ENCODE results near the gene SCAMP4. TPM values are rescaled to one million over a fixed set of nuclear protein-coding genes. Genes with fewer than 3 reads are reported as not detected.
A peak's percentile ranks its signal among the peaks of the same experiment; 100 is the strongest.

Gene SCAMP4
- total RNA-seq, 1 donor from 2014 or later, result 75.8 TPM

DNA sequence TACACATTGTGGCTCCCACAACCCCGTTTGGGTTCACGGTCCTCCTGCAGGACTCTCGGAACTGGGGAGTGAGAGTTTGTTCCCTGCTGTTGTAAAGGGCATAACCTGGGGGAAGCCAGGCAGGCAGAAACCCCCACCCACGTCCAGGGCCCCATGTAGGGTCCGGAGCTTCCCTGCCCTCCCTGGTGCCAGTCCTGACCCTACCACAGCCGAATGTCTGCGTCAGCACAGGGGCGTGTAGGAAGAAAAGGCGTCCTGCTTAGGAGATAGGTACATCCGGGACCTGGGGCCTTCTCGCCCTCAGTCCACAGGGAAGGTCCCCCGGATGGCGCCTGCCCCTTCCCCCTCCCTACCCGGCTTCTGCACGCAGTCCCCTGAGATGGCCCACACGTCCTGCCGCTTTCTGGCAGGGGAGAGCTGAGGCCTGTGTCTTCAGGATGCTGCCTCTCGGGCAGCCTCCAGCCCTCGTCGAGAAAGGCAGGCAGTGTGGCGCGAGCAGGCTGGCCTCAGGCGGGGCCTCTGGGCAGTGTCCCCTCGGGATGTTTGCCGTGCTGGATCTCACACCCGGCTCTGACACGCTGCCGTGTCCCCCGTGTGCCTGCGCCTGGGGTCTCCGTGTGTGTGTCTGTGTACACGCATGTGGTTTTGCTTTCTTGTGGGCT, 54.9 kb downstream of the SCAMP4 start:
- TF ChIP-seq, protein P1, sequence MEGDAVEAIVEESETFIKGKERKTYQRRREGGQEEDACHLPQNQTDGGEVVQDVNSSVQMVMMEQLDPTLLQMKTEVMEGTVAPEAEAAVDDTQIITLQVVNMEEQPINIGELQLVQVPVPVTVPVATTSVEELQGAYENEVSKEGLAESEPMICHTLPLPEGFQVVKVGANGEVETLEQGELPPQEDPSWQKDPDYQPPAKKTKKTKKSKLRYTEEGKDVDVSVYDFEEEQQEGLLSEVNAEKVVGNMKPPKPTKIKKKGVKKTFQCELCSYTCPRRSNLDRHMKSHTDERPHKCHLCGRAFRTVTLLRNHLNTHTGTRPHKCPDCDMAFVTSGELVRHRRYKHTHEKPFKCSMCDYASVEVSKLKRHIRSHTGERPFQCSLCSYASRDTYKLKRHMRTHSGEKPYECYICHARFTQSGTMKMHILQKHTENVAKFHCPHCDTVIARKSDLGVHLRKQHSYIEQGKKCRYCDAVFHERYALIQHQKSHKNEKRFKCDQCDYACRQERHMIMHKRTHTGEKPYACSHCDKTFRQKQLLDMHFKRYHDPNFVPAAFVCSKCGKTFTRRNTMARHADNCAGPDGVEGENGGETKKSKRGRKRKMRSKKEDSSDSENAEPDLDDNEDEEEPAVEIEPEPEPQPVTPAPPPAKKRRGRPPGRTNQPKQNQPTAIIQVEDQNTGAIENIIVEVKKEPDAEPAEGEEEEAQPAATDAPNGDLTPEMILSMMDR (IDR thresholded peaks at IDR 0.05), result no peak
- Mint-ChIP-seq H3K9me3 (ENCODE audit: unreplicated experiment) (no peaks in the 10 kb centered on the region), H3K27ac (ENCODE audit: unreplicated experiment) (no peak overlapping the region), H3K4me1 (ENCODE audit: unreplicated experiment) (peaks cover 5% of the 10 kb centered on the region), H3K4me3 (ENCODE audit: unreplicated experiment) (no peak overlapping the region), H3K36me3 (ENCODE audit: unreplicated experiment) (no peaks in the 10 kb centered on the region), H3K27me3 (ENCODE audit: unreplicated experiment) (no peaks in the 10 kb centered on the region)
- DNase-seq (ENCODE audit: extremely low spot score, unreplicated experiment), result no peak

GRCh38 chr19:1961000-1961883, 56.0 kb downstream of the SCAMP4 start:
- Mint-ChIP-seq H3K4me3 (ENCODE audit: unreplicated experiment) (no peak overlapping the region), H3K27me3 (ENCODE audit: unreplicated experiment) (no peaks in the 10 kb centered on the region), H3K4me1 (ENCODE audit: unreplicated experiment) (peaks cover 5% of the 10 kb centered on the region), H3K9me3 (ENCODE audit: unreplicated experiment) (no peaks in the 10 kb centered on the region), H3K36me3 (ENCODE audit: unreplicated experiment) (no peaks in the 10 kb centered on the region), H3K27ac (ENCODE audit: unreplicated experiment) (no peak overlapping the region)
- peak; percentile 84 for DNase-seq (ENCODE audit: extremely low spot score, unreplicated experiment)
- TF ChIP-seq, protein P1 (IDR thresholded peaks at IDR 0.05), result no peak

DNA sequence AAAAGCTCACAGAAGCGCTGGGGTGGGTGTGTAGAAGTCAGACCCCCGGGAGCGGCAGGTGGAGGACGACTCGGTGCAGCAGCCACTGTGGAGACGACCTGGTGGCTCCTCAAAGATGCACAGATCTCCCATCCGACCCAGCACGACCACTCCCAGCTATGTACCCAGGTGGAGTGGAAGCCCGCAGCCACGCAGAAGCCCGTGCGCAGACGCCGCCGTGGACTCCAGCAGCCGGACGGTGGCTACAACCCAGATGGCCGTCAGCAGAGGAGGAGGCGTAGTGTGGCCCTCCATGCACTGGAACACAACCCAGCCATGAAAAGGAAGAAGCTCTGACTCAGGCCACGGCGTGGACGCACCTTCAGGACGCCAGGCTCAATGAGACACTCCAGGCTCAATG, 57.5 kb downstream of the SCAMP4 start:
- DNase-seq (ENCODE audit: extremely low spot score, unreplicated experiment), result no peak
- H3K36me3 Mint-ChIP-seq (ENCODE audit: unreplicated experiment), result no peaks in the 10 kb centered on the region
- H3K4me1 Mint-ChIP-seq (ENCODE audit: unreplicated experiment), result peaks cover 3% of the 10 kb centered on the region
- no peaks in the 10 kb centered on the region for H3K9me3 Mint-ChIP-seq (ENCODE audit: unreplicated experiment)
- H3K27me3 Mint-ChIP-seq (ENCODE audit: unreplicated experiment), result no peaks in the 10 kb centered on the region
- TF ChIP-seq, protein P1 (IDR thresholded peaks at IDR 0.05), result no peak
- H3K27ac Mint-ChIP-seq (ENCODE audit: unreplicated experiment), result no peak overlapping the region
- no peak overlapping the region for H3K4me3 Mint-ChIP-seq (ENCODE audit: unreplicated experiment)

DNA sequence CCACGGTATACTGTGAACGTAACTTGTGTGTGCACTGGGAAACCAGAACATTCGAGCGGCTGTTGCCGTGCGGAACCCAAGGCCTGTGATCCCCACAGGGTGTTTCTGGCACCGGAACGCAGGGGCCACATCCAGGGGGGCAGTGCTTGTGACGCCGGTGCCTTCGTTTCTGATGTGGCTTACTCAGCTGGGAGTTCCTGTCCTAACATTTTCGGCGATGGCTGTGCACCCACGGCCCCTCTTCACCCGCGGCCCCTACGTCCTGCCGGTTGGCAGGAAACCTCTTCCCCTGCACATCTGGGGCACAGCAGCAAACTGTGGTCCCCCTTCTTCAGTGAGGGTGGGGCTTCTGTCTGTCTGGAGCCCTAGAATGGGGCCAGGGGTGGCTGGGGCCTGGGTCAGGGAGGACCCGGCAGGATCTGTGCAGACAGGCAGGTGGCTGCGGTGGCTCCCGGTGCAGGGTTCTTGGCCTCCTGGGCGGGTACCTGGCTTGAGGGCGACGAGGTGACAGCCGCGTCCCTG, 61.9 kb downstream of the SCAMP4 start:
- H3K9me3 Mint-ChIP-seq (ENCODE audit: unreplicated experiment), result no peaks in the 10 kb centered on the region
- peaks cover 3% of the 10 kb centered on the region for H3K4me1 Mint-ChIP-seq (ENCODE audit: unreplicated experiment)
- TF ChIP-seq, protein P1 (IDR thresholded peaks at IDR 0.05), result no peak
- no peak overlapping the region for H3K4me3 Mint-ChIP-seq (ENCODE audit: unreplicated experiment)
- H3K36me3 Mint-ChIP-seq (ENCODE audit: unreplicated experiment), result peaks cover 1% of the 10 kb centered on the region
- H3K27me3 Mint-ChIP-seq (ENCODE audit: unreplicated experiment), result no peaks in the 10 kb centered on the region
- H3K27ac Mint-ChIP-seq (ENCODE audit: unreplicated experiment), result no peak overlapping the region
- no peak for DNase-seq (ENCODE audit: extremely low spot score, unreplicated experiment)

Measured in osteocyte (in vitro differentiated cells).